ENCODE results near the gene PCP2. TPM values are rescaled to one million over a fixed set of nuclear protein-coding genes. Genes with fewer than 3 reads are reported as not detected.

PCP2 gene
- total RNA-seq, 4 donors from 2014 or later, result not detected

GRCh38 chr19:7658219-7658686, 24.7 kb upstream of the PCP2 start:
- no peaks in the 10 kb centered on the region for H3K36me3 ChIP-seq
- no peaks in the 10 kb centered on the region for H3K4me1 ChIP-seq
- H3K27me3 ChIP-seq, result no peaks in the 10 kb centered on the region
- DNase-seq, result no peak
- H3K4me3 ChIP-seq, result no peak overlapping the region
- intact Hi-C loops (cut with DNase I; ENCODE audit: low total_unique reads), result no loop called here
- H3K9me3 ChIP-seq, result no peaks in the 10 kb centered on the region
- TF ChIP-seq CTCF (IDR thresholded peaks at IDR 0.05), result no peak
- no peak for TF ChIP-seq POLR2A (IDR thresholded peaks at IDR 0.05)
- H3K27ac ChIP-seq, result no peak overlapping the region

DNA sequence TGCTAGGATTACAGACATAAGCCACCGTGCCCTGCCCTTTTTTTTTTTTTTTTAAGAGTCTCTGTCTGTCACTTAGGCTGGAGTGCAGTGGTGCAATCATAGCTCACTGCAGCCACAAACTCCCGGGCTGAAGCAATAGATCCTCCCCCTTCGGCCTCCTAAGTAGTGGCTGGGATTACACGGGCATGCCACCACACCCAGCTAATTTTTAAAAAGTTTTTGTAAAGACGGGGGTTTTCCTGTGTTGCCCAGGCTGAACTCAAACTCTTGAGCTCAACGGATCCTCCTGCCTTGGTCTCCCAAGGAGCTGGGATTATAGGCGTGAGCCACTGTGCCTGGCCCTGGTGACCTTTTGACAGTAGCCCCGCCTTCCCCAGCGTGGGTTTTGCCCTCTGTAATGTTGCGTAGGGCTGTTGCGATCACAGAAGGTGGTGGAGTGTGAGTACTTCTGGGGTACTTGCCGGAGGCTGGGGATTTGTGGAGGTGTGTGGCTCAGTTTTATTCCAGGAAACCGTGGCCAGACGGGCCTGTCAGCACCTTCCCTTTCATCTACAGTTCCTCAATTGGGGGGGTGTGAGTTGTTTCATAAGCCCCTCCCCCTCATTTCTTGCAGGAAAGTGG, 23.7 kb upstream of the PCP2 start:
- no peak for DNase-seq
- TF ChIP-seq POLR2A (IDR thresholded peaks at IDR 0.05) (no peak), CTCF (IDR thresholded peaks at IDR 0.05) (no peak)
- H3K27ac ChIP-seq, result no peak overlapping the region
- H3K4me3 ChIP-seq, result no peak overlapping the region
- intact Hi-C loops (cut with DNase I; ENCODE audit: low total_unique reads), result no loop called here
- H3K9me3 ChIP-seq, result no peaks in the 10 kb centered on the region
- H3K4me1 ChIP-seq, result no peaks in the 10 kb centered on the region
- H3K27me3 ChIP-seq, result no peaks in the 10 kb centered on the region
- no peaks in the 10 kb centered on the region for H3K36me3 ChIP-seq

GRCh38 chr19:7655581-7655980, 22.1 kb upstream of the PCP2 start:
- TF ChIP-seq CTCF (IDR thresholded peaks at IDR 0.05), result no peak
- no peak for TF ChIP-seq POLR2A (IDR thresholded peaks at IDR 0.05)
- Histone ChIP-seq H3K9me3 (no peaks in the 10 kb centered on the region), H3K27me3 (peaks cover 0 to 7% of the 10 kb centered on the region in 2 donors), H3K4me1 (no peaks in the 10 kb centered on the region), H3K4me3 (no peak overlapping the region), H3K27ac (no peak overlapping the region), H3K36me3 (no peaks in the 10 kb centered on the region)
- intact Hi-C loops (cut with DNase I; ENCODE audit: low total_unique reads), result no loop called here
- no peak for DNase-seq

- intact Hi-C loops (cut with DNase I; ENCODE audit: low total_unique reads), result no loop called here
- Histone ChIP-seq H3K36me3 (no peaks in the 10 kb centered on the region), H3K27me3 (peaks cover 0 to 7% of the 10 kb centered on the region in 2 donors), H3K9me3 (no peaks in the 10 kb centered on the region), H3K27ac (no peak overlapping the region), H3K4me3 (no peak overlapping the region), H3K4me1 (no peaks in the 10 kb centered on the region)
- no peak for DNase-seq
- TF ChIP-seq CTCF (IDR thresholded peaks at IDR 0.05), result no peak
Measured at GRCh38 chr19:7654401-7654800, 20.9 kb upstream of the PCP2 start.

GRCh38 chr19:7652061-7652641, 18.6 kb upstream of the PCP2 start:
- Histone ChIP-seq H3K27me3 (peaks cover 0 to 7% of the 10 kb centered on the region in 2 donors), H3K4me1 (no peaks in the 10 kb centered on the region), H3K4me3 (no peak overlapping the region), H3K27ac (no peak overlapping the region), H3K9me3 (no peaks in the 10 kb centered on the region), H3K36me3 (no peaks in the 10 kb centered on the region)
- intact Hi-C loops (cut with DNase I; ENCODE audit: low total_unique reads), result no loop called here
- peak; percentile 74 to 79 for DNase-seq
- TF ChIP-seq CTCF (IDR thresholded peaks at IDR 0.05) (peak; percentile 88 to 95 (median 90)), POLR2A (IDR thresholded peaks at IDR 0.05) (no peak)

Measured in uterus (tissue), 4 donors.